ENCODE results near the gene IRF8.
A peak's percentile ranks its signal among the peaks of the same experiment; 100 is the strongest.

The IRF8 gene

GRCh38 chr16:85913688-85914422 is 14.9 kb downstream of the IRF8 start:
- no peak for DNase-seq (ENCODE audit: low spot score)

- no peak for DNase-seq (ENCODE audit: low spot score)
These were observed 15.4 kb downstream of the IRF8 start for GRCh38 chr16:85914423-85914794.

GRCh38 chr16:85915125-85915845 is 16.3 kb downstream of the IRF8 start:
- DNase-seq (ENCODE audit: low spot score), result no peak

GRCh38 chr16:85916141-85916890 is 17.4 kb downstream of the IRF8 start:
- DNase-seq (ENCODE audit: low spot score), result no peak

- no peak for DNase-seq (ENCODE audit: low spot score)
These were observed 18.1 kb downstream of the IRF8 start for GRCh38 chr16:85917012-85917411.

- DNase-seq (ENCODE audit: low spot score), result no peak
These were observed 19.0 kb downstream of the IRF8 start for GRCh38 chr16:85917959-85918358.

GRCh38 chr16:85918436-85918835 is 19.5 kb downstream of the IRF8 start:
- no peak for DNase-seq (ENCODE audit: low spot score)

- DNase-seq (ENCODE audit: low spot score), result no peak
These were observed 20.6 kb downstream of the IRF8 start for GRCh38 chr16:85919271-85920267.

GRCh38 chr16:85921026-85921425 is 22.1 kb downstream of the IRF8 start:
- no peak for DNase-seq (ENCODE audit: low spot score)

- DNase-seq (ENCODE audit: low spot score), result no peak
These were observed 24.4 kb downstream of the IRF8 start for GRCh38 chr16:85923153-85924021.

- DNase-seq (ENCODE audit: low spot score), result no peak
These were observed 25.7 kb downstream of the IRF8 start for GRCh38 chr16:85924675-85925074.

- DNase-seq (ENCODE audit: low spot score), result no peak
These were observed 27.4 kb downstream of the IRF8 start for GRCh38 chr16:85926370-85926769.

GRCh38 chr16:85927371-85927770 is 28.4 kb downstream of the IRF8 start:
- no peak for DNase-seq (ENCODE audit: low spot score)

- no peak for DNase-seq (ENCODE audit: low spot score)
These were observed 29.0 kb downstream of the IRF8 start for GRCh38 chr16:85927959-85928358.

- DNase-seq (ENCODE audit: low spot score), result peak; percentile 62
These were observed 29.4 kb downstream of the IRF8 start for GRCh38 chr16:85928401-85928820.

- DNase-seq (ENCODE audit: low spot score), result no peak
These were observed 30.3 kb downstream of the IRF8 start for GRCh38 chr16:85929259-85929721.

- DNase-seq (ENCODE audit: low spot score), result no peak
These were observed 31.3 kb downstream of the IRF8 start for GRCh38 chr16:85930301-85930700.

- no peak for DNase-seq (ENCODE audit: low spot score)
These were observed 32.8 kb downstream of the IRF8 start for GRCh38 chr16:85931596-85932402.

- no peak for DNase-seq (ENCODE audit: low spot score)
These were observed 35.2 kb downstream of the IRF8 start for GRCh38 chr16:85934210-85934609.
